ENCODE measurements around the gene CLIC5. TPM values are rescaled to one million over a fixed set of nuclear protein-coding genes. Genes with fewer than 3 reads are reported as not detected.

Gene CLIC5
- total RNA-seq, 2 experiments from 2014 or later: 0.03 to 0.08 TPM

DNA sequence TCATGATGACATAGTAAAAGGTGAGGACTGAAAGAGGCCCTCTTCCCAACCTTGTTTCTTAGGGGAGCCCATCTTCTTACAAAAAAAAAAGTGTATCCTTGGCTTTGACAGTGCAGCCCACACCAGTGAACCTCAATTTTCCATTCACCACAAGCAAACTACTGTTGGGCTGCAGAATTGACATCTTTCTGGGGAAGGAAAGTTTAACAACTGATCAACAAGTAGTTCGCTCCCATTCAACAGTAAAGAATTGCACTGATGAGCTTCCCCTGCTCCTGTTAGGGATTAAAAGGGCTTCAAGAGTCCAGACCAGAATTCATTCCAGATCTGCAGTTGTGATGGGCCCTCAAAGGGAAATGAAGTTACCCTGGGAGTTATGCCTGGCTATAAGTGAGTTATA, 13.9 kb upstream of the CLIC5 start:
- no peaks in the 10 kb centered on the region for H3K9me3 ChIP-seq (ENCODE audit: low read length)
- TF ChIP-seq, protein P1, sequence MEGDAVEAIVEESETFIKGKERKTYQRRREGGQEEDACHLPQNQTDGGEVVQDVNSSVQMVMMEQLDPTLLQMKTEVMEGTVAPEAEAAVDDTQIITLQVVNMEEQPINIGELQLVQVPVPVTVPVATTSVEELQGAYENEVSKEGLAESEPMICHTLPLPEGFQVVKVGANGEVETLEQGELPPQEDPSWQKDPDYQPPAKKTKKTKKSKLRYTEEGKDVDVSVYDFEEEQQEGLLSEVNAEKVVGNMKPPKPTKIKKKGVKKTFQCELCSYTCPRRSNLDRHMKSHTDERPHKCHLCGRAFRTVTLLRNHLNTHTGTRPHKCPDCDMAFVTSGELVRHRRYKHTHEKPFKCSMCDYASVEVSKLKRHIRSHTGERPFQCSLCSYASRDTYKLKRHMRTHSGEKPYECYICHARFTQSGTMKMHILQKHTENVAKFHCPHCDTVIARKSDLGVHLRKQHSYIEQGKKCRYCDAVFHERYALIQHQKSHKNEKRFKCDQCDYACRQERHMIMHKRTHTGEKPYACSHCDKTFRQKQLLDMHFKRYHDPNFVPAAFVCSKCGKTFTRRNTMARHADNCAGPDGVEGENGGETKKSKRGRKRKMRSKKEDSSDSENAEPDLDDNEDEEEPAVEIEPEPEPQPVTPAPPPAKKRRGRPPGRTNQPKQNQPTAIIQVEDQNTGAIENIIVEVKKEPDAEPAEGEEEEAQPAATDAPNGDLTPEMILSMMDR (conservative IDR thresholded peaks at IDR 0.05; ENCODE audit: low read length): no peak
- TF ChIP-seq EZH2phosphoT487 (IDR thresholded peaks at IDR 0.05; ENCODE audit: borderline replicate concordance, low read depth, low read length): no peak
- POLR2A ChIA-PET: no interaction called here
- no peaks in the 10 kb centered on the region for H3K79me2 ChIP-seq (ENCODE audit: insufficient read depth, low read depth, low read length)
- no peak for DNase-seq (ENCODE audit: low spot score)
- H2AFZ ChIP-seq (ENCODE audit: low read length): no peak overlapping the region
- H3K9me2 ChIP-seq (ENCODE audit: insufficient read depth, low read length): no peaks in the 10 kb centered on the region
- intact Hi-C loops (cut with micrococcal nuclease; ENCODE audit: unreplicated experiment): no loop called here
- H3K36me3 ChIP-seq (ENCODE audit: insufficient read depth, low read length): no peaks in the 10 kb centered on the region
- BruUV-seq (replicated peaks): no TSS peak
- no peak overlapping the region for H3K4me2 ChIP-seq (ENCODE audit: low read length)
- no peak overlapping the region for H3K4me3 ChIP-seq (ENCODE audit: low read depth, low read length, poor library complexity, severe bottlenecking)
- no peak overlapping the region for H3K27ac ChIP-seq (ENCODE audit: low read depth, low read length, poor library complexity, severe bottlenecking)
- H4K20me1 ChIP-seq (ENCODE audit: insufficient read depth, low read length): no peaks in the 10 kb centered on the region; the same call in 1 of the 2 replicates
- no peaks in the 10 kb centered on the region for H3K4me1 ChIP-seq (ENCODE audit: insufficient read depth, low read length, poor library complexity, severe bottlenecking)
- CTCF ChIA-PET (ENCODE audit: unreplicated experiment): no interaction called here

DNA sequence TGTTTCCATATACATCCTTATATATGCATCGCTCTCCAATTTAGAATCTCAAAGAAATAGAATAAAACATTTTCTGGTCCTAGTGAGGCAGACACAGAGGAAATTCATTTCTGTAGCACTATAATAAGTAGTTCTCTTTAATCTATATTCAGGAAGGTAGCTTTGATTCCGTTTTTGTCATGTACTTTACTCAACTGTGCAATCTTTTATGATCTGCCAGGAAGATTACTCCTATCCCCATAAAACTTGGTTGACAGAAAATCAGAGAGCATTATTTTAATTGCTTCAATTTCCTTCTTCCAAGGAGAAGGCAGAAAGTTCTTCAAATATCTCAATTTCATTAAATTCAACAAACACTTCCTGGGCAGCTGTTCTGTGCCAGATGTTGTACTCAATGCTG, 10.6 kb upstream of the CLIC5 start:
- intact Hi-C loops (cut with micrococcal nuclease; ENCODE audit: unreplicated experiment): no loop called here
- H3K4me3 ChIP-seq (ENCODE audit: low read depth, low read length, poor library complexity, severe bottlenecking): no peak overlapping the region
- H3K9me2 ChIP-seq (ENCODE audit: insufficient read depth, low read length): no peaks in the 10 kb centered on the region
- CTCF ChIA-PET (ENCODE audit: unreplicated experiment): no interaction called here
- H3K4me1 ChIP-seq (ENCODE audit: insufficient read depth, low read length, poor library complexity, severe bottlenecking): no peaks in the 10 kb centered on the region
- H4K20me1 ChIP-seq (ENCODE audit: insufficient read depth, low read length): no peaks in the 10 kb centered on the region
- TF ChIP-seq, protein P1 (conservative IDR thresholded peaks at IDR 0.05; ENCODE audit: low read length): no peak
- no peak for TF ChIP-seq EZH2phosphoT487 (IDR thresholded peaks at IDR 0.05; ENCODE audit: borderline replicate concordance, low read depth, low read length)
- no TSS peak for BruUV-seq (replicated peaks)
- POLR2A ChIA-PET: interaction anchor here (0.6 to 0.7 kb wide), 2 partner anchors 15 to 1039 kb away, joined by 3 read pairs; no protein-coding TSS in a partner anchor
- DNase-seq (ENCODE audit: low spot score): no peak
- no peaks in the 10 kb centered on the region for H3K79me2 ChIP-seq (ENCODE audit: insufficient read depth, low read depth, low read length)
- no peak overlapping the region for H3K27ac ChIP-seq (ENCODE audit: low read depth, low read length, poor library complexity, severe bottlenecking)
- no peaks in the 10 kb centered on the region for H3K9me3 ChIP-seq (ENCODE audit: low read length)
- H2AFZ ChIP-seq (ENCODE audit: low read length): no peak overlapping the region
- no peak overlapping the region for H3K4me2 ChIP-seq (ENCODE audit: low read length)
- H3K36me3 ChIP-seq (ENCODE audit: insufficient read depth, low read length): no peaks in the 10 kb centered on the region

DNA sequence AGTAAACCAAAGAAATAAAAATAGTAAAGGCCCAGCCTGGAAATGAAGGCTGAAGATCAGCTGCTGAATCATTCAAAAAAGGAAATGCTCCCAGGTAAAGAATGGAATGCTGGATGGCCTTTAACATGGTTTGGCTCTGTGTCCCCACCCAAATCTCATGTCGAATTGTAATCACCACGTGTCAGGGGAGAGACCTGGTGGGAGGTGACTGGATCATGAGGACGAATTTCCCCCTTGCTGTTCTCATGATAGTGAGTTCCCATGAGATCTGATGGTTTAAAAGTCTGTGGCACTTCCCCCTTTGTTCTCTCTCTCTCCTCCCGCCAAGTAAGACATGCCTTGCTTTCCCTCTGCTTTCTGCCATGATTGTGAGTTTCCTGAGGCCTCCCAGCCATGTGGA, 9.9 kb upstream of the CLIC5 start:
- H3K4me1 ChIP-seq (ENCODE audit: insufficient read depth, low read length, poor library complexity, severe bottlenecking): no peaks in the 10 kb centered on the region
- intact Hi-C loops (cut with micrococcal nuclease; ENCODE audit: unreplicated experiment): no loop called here
- CTCF ChIA-PET (ENCODE audit: unreplicated experiment): no interaction called here
- H3K4me2 ChIP-seq (ENCODE audit: low read length): no peak overlapping the region
- H3K9me2 ChIP-seq (ENCODE audit: insufficient read depth, low read length): no peaks in the 10 kb centered on the region
- no peak overlapping the region for H2AFZ ChIP-seq (ENCODE audit: low read length)
- H3K9me3 ChIP-seq (ENCODE audit: low read length): no peaks in the 10 kb centered on the region
- no peaks in the 10 kb centered on the region for H3K36me3 ChIP-seq (ENCODE audit: insufficient read depth, low read length)
- DNase-seq (ENCODE audit: low spot score): no peak
- H3K79me2 ChIP-seq (ENCODE audit: insufficient read depth, low read depth, low read length): no peaks in the 10 kb centered on the region
- no peak overlapping the region for H3K4me3 ChIP-seq (ENCODE audit: low read depth, low read length, poor library complexity, severe bottlenecking)
- TF ChIP-seq, protein P1 (conservative IDR thresholded peaks at IDR 0.05; ENCODE audit: low read length): no peak
- no peak for TF ChIP-seq EZH2phosphoT487 (IDR thresholded peaks at IDR 0.05; ENCODE audit: borderline replicate concordance, low read depth, low read length)
- POLR2A ChIA-PET: interaction anchor here (0.7 kb wide), 1 partner anchor 16 kb away, joined by 3 read pairs; no protein-coding TSS in a partner anchor
- H4K20me1 ChIP-seq (ENCODE audit: insufficient read depth, low read length): no peaks in the 10 kb centered on the region
- BruUV-seq (replicated peaks): no TSS peak
- H3K27ac ChIP-seq (ENCODE audit: low read depth, low read length, poor library complexity, severe bottlenecking): no peak overlapping the region
